A673 (cell line): ENCODE data around the gene CATSPERE. TPM values are rescaled to one million over a fixed set of nuclear protein-coding genes. Genes with fewer than 3 reads are reported as not detected.

Experiments
- BruUV-seq: library from RNA; stranded (reverse); fragments of 400-500 nt; replicated peaks from 2 replicates; lab custom pipeline; 2021; lab: Mats Ljungman, UMichigan
- CTCF ChIA-PET: fragments of 300-600 bp; sonication (Branson Sonifier 250); formaldehyde crosslinking; loops from one replicate; lab custom pipeline; 2022; ENCODE audit warnings: antibody characterized with exemption; lab: Charles Lee
- POLR2A ChIA-PET: fragments of 300-600 bp; sonication (Branson Sonifier 250); formaldehyde crosslinking; loops from one replicate; lab custom pipeline; 2022; ENCODE audit warnings: antibody characterized with exemption; ENCODE audit not compliant: low non-redundant PET; lab: Charles Lee
- DNase-seq: peaks from one replicate; pipeline ENCODE4 v3.0.0-alpha.2; 2015; ENCODE audit warnings: low spot score
- H3K27ac ChIP-seq: fragments of 200-600 bp; sonication (generic); 2 replicates; pipeline ENCODE4 v1.5.1; 2016; ENCODE audit warnings: mixed run types, low read depth, mild to moderate bottlenecking, mixed read lengths, antibody characterized with exemption, low read length; ENCODE audit not compliant: poor library complexity, severe bottlenecking
- H3K27me3 ChIP-seq: fragments of 200-600 bp; sonication (generic); replicated peaks from 2 replicates; pipeline ENCODE4 v1.6.1; 2017; ENCODE audit warnings: mixed run types, low read depth, mild to moderate bottlenecking, mixed read lengths, antibody characterized with exemption, low read length; ENCODE audit not compliant: insufficient read depth, poor library complexity
- H3K36me3 ChIP-seq: fragments of 200-600 bp; sonication (generic); 2 replicates; pipeline ENCODE4 v1.6.1; 2016; ENCODE audit warnings: mixed run types, mild to moderate bottlenecking, mixed read lengths, antibody characterized with exemption, low read length; ENCODE audit not compliant: insufficient read depth, poor library complexity, severe bottlenecking
- H3K4me1 ChIP-seq: fragments of 200-600 bp; sonication (generic); 2 replicates; pipeline ENCODE4 v1.6.1; 2017; ENCODE audit warnings: mixed run types, mild to moderate bottlenecking, mixed read lengths, antibody characterized with exemption, low read length; ENCODE audit not compliant: insufficient read depth, poor library complexity, severe bottlenecking
- H3K4me3 ChIP-seq: fragments of 200-600 bp; sonication (generic); 2 replicates; pipeline ENCODE4 v1.5.1; 2016; ENCODE audit warnings: low read depth, mixed run types, mild to moderate bottlenecking, mixed read lengths, low read length; ENCODE audit not compliant: poor library complexity, severe bottlenecking
- H3K9me3 ChIP-seq: fragments of 200-600 bp; sonication (generic); 2 replicates; pipeline ENCODE4 v1.6.1; 2016; ENCODE audit warnings: mixed run types, low read depth, mild to moderate bottlenecking, mixed read lengths, antibody characterized with exemption, low read length; ENCODE audit not compliant: poor library complexity, severe bottlenecking
- CTCF ChIP-seq: fragments of 300-800, 200-600 bp; sonication (generic); conservative IDR thresholded peaks from 2 replicates; pipeline ENCODE4 v1.5.1; 2017; ENCODE audit warnings: low read depth, mild to moderate bottlenecking, antibody characterized with exemption, low read length, moderate library complexity, mixed read lengths
- EZH2 ChIP-seq: fragments of 200-600 bp; sonication (generic); IDR thresholded peaks from 2 replicates; pipeline ENCODE4 v1.6.1; 2017; ENCODE audit warnings: borderline replicate concordance, low read depth, mild to moderate bottlenecking, mixed read lengths, antibody characterized with exemption, low read length; ENCODE audit not compliant: poor library complexity, severe bottlenecking
- intact Hi-C: fragments of 100-400 bp; cut with micrococcal nuclease; formaldehyde crosslinking; loops from one replicate; pipeline ENCODE4 v1.10.0; 2022; ENCODE audit not compliant: unreplicated experiment
- total RNA-seq: library from RNA; stranded (reverse); gene quantifications from 2 replicates; pipeline ENCODE4 v1.2.3, GENCODE V29; 2021

Gene CATSPERE
- total RNA-seq, 1 experiment from 2014 or later, result 0.45 TPM

DNA sequence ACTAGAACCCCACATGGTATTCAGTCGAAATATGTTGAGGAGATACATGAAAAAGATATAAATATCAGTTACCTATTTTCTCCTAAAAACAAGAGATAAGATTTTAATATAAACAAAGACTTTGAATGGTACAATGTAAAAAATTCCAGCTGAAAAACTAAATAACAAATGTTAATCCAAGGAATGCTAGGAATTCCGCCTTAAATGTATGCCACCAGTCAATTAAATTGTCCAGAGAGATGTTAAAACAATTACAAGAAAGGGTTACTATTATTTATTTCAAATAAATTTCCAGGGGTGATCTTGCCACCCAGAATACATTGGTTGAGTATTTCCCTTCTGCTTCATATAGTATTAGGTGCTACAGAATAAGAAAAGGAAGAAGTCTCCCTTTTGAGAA lies 13.5 kb upstream of the CATSPERE start:
- Histone ChIP-seq H3K27ac (no peak overlapping the region), H3K27me3 (no peaks in the 10 kb centered on the region), H3K9me3 (no peaks in the 10 kb centered on the region), H3K4me3 (no peak overlapping the region), H3K36me3 (peaks cover 19% of the 10 kb centered on the region), H3K4me1 (peaks cover 48% of the 10 kb centered on the region)
- TF ChIP-seq CTCF (no peak), EZH2 (no peak)
- ChIA-PET CTCF (no interaction called here), POLR2A (interaction anchor here (0.6 kb wide), 1 partner anchor 9 kb away, joined by 4 read pairs; no protein-coding TSS in a partner anchor)
- intact Hi-C loops, result no loop called here
- no TSS peak for BruUV-seq
- no peak for DNase-seq

GRCh38 chr1:244448279-244449036 lies 12.6 kb upstream of the CATSPERE start:
- no peak overlapping the region for H3K4me3 ChIP-seq
- intact Hi-C loops, result no loop called here
- BruUV-seq, result no TSS peak
- H3K27ac ChIP-seq, result no peak overlapping the region
- H3K36me3 ChIP-seq, result peaks cover 18% of the 10 kb centered on the region
- no peaks in the 10 kb centered on the region for H3K9me3 ChIP-seq
- no peak for TF ChIP-seq CTCF
- H3K27me3 ChIP-seq, result no peaks in the 10 kb centered on the region
- ChIA-PET CTCF (no interaction called here), POLR2A (no interaction called here)
- DNase-seq, result no peak
- H3K4me1 ChIP-seq, result peaks cover 48% of the 10 kb centered on the region

DNA sequence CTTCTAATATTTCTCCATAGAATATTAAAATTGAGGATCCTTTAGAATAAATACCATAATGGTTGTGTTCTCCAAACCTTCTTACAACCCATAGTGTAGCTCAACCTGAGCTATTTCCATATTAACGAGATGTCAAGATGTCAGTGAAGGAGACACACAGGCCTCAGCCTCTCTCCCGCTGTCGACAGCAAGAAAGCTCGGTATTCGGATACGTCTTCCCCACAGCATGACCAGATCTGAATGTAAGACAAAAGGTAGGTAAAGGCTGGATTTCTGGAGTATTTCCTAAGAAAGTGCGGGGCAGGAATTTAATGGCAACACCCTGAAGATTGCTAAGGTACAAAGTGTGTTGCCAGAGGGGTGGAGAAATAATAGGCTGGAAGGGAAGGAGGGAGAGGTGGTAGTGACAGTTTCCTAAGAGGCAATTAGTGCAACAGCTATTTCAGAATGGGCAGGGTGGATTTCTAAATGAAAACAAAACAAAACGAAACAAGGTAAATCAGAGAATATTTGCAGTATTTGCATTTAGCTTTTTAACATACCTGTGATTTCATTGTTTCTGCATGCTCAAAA lies 11.1 kb upstream of the CATSPERE start:
- Histone ChIP-seq H3K4me1 (peaks cover 45% of the 10 kb centered on the region), H3K27me3 (no peaks in the 10 kb centered on the region), H3K4me3 (peak overlapping the region; percentile 98), H3K9me3 (no peaks in the 10 kb centered on the region), H3K27ac (no peak overlapping the region), H3K36me3 (peaks cover 12% of the 10 kb centered on the region)
- BruUV-seq, result no TSS peak
- ChIA-PET POLR2A (no interaction called here), CTCF (no interaction called here)
- DNase-seq, result no peak
- TF ChIP-seq CTCF (no peak), EZH2 (no peak)
- intact Hi-C loops, result no loop called here
